HG03108 (cell line): ENCODE data around the gene RPS4Y2.

Experiments used
- ATAC-seq: cut with Tn5 transposase; IDR thresholded peaks from one replicate; pipeline ENCODE4 v1.9.1; 2021; ENCODE audit warnings: moderate library complexity; ENCODE audit not compliant: unreplicated experiment

RPS4Y2 gene

GRCh38 chrY:20755808-20756207, at the start of gene RPS4Y2:
TSS of gene RPS4Y2 (plus strand) at chrY:20756108. CDS start at chrY:20756164, 56 bp downstream.
- ATAC-seq = no peak

GRCh38 chrY:20714391-20714790, 41.5 kb upstream of the RPS4Y2 start:
- no peak for ATAC-seq

- ATAC-seq = no peak
Observed at GRCh38 chrY:20726184-20726907, 29.6 kb upstream of the RPS4Y2 start.

- ATAC-seq = no peak
Observed at GRCh38 chrY:20735200-20735599, 20.7 kb upstream of the RPS4Y2 start.

DNA sequence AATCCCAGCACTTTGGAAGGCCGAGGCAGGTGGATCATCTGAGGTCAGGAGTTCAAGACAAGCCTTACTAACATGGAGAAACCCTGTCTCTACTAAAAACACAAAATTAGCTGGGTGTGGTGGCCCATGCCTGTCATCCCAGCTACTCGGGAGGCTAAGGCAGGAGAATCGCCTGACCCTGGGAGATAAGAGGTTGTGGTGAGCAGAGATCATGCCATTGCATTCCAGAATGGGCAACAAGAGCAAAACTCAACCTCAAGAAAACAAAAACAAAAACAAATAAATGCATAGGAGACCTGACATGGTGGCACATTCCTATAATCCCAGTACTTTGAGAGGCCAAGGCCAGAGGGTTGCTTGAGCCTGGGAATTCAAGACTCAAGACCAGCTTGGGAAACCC, 16.1 kb upstream of the RPS4Y2 start:
- no peak for ATAC-seq

GRCh38 chrY:20740609-20741008, 15.3 kb upstream of the RPS4Y2 start:
- no peak for ATAC-seq

GRCh38 chrY:20745060-20745459, 10.8 kb upstream of the RPS4Y2 start:
- no peak for ATAC-seq

GRCh38 chrY:20746919-20747318, 9.0 kb upstream of the RPS4Y2 start:
- no peak for ATAC-seq

- ATAC-seq = no peak
Observed at GRCh38 chrY:20763869-20764268, 8.0 kb downstream of the RPS4Y2 start.

DNA sequence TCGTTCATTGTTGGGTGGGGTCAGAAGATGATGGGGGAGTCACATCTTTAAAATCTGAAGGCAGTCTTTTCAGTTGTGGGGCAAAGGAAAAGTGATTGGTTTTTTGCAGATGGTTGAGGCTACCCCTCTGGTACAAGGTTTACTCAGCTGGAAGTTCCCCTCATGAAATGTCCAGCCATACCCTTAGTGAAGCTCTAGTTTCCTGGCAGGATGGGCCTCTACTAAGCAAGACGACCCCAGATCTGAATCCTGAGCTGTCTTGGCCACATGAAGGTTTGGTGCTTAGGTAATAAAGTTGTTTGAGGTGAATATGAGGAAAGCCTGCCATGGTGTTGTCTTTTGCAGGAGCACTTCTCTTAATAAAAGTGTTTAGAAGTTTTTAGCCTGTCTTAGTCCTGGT, 9.2 kb downstream of the RPS4Y2 start:
- ATAC-seq = no peak

DNA sequence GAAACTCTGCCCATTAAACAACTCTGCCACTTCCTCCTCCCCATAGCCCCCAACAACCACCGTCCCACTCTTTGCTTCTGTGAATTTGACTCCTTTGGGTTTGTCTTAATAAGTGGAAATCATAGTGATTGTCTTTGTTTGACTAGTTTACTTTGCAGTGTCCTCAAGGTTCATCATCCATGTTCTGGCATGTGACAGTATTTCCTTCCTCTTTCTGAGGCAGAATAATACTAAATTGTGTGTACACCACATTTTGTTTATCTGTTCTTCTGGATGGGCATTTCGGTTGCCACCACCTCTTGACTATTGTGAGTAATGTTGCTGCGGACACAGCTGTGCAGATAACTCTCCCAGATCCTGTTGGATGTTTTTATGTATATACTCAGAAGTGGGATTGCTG, 14.8 kb downstream of the RPS4Y2 start:
- no peak for ATAC-seq

DNA sequence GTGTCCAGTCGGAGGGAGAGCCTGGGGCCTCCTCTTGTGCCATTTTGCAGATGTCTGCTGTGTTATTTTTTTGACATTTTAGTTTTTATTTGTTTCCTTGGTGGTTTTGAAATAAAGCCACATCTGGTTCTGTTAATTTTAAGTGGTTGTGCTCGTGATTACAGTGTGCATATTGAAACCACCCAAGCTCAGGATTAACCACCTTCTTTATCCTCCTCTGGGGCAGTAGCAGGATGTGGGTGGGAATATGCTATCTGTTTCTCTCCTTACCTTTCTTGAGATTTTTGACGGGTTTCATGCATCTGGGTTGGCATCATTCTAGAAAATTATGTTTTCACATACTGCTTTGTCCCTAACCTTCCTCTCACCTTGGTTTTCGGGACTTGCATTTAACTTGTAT, 20.2 kb downstream of the RPS4Y2 start:
- no peak for ATAC-seq

- no peak for ATAC-seq
Observed at GRCh38 chrY:20780104-20780654, 24.3 kb downstream of the RPS4Y2 start.

DNA sequence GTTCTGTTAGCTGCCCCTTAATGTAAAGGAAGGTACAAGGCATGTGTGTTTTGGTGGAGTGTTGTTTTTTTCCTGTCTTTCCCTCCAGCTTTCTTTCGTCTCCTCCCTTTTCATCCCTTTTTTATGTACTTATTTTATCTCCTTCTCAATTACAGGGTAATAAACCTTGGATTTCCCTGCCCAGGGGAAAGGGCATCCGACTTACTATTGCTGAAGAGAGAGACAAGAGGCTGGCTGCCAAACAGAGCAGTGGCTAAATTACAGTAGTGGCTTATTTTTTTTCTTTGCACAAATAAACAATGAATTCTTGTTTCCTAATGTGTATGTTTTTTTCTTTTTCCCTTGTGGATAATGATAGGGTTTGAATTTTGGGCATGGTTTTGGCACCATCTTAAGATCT, 24.9 kb downstream of the RPS4Y2 start:
- ATAC-seq = no peak

GRCh38 chrY:20781408-20781807, 25.5 kb downstream of the RPS4Y2 start:
- ATAC-seq = no peak

DNA sequence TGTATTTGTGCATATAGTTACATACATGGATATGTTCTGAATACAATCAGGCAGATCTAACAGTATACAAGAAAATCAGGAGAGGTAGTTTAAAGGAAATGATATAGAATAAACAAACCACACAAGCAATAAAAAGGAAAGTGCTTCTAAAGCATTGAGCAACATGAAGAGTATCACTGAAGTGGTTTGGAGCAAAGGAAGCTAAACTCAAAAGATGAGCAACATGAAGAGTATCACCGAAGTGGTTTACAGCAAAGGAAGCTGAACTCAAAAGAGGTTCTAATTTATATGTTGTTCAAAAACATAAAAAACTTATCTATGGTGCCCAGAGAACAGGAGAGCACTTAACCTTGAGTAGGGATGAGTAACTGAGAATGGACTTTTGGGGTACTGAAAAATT, 29.1 kb downstream of the RPS4Y2 start:
- no peak for ATAC-seq

- no peak for ATAC-seq
Observed at GRCh38 chrY:20787076-20787475, 31.2 kb downstream of the RPS4Y2 start.

DNA sequence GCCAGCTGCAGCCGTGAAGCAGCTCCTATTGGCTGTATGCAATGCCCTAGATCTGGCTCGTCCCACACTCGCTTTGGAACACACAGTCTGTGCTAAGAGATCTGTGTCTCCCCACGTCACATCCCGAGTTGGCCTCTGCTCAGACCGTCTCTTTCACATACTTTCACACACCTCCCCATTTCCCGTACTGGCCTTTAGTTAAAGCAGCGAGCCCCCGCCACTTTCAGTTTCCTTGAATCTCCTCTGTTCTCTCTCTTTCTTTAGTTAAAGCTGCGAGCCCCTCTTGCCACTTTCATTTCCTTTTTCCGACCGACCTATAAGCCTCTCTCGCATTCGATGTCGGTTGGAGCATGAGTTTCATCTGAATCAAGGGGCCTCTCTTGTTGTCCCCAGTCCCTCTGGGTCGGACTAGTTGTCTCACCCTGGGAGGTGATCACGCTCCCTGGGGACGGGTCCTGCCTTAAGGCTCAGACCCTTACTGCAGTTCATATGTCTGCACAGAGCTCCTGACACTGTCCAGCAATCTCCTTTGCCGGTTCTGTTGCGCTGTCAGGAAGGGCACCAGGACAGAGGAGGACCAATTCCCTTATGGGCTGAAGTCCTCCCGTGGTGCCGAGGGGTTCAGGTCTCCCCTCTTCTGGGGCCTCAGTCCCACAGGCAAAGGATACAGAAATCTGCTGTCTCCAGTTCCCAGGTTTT, 42.6 kb downstream of the RPS4Y2 start:
- ATAC-seq = no peak

GRCh38 chrY:20802659-20803058, 46.8 kb downstream of the RPS4Y2 start:
- no peak for ATAC-seq

DNA sequence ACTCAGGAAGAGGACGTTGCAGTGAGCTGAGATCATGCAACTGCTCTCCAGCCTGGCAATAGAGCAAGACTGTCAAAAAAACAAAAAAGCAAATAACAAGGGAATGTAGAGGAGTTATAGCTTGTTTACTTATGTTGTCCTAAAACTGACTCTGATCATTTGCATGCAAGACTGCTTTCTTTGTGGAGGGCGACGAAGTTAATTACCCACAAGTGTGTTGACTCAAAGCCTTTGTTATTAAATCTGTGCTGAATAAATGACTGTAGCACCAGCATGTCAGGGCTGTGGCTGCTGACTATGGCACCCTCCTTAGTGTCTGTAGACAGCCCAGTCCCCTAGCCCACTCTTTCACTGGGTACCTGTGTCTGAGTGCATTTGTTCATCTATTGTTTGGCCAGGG, 50.3 kb downstream of the RPS4Y2 start:
- no peak for ATAC-seq

GRCh38 chrY:20813459-20813858, 57.6 kb downstream of the RPS4Y2 start:
- no peak for ATAC-seq

- no peak for ATAC-seq
Observed at GRCh38 chrY:20814794-20815193, 58.9 kb downstream of the RPS4Y2 start.
